Liver (tissue), 3 donors: ENCODE measurements around the gene SLC2A4.

Experiments
- CTCF ChIP-seq: fragments of 150-350 bp; IDR thresholded peaks from 2 replicates; pipeline ENCODE4 v1.5.1; 2017; ENCODE audit warnings: improper control_type of control experiment, low read depth, low read length; ENCODE audit not compliant: missing input control
- HNF4G ChIP-seq: IDR thresholded peaks from 2 replicates; pipeline ENCODE4 v1.6.1; 2016; ENCODE audit warnings: antibody characterized with exemption
- JUND ChIP-seq, 2 donors: IDR thresholded peaks; 2 replicates each; pipeline ENCODE4 v1.6.1; 2016; ENCODE audit warnings: antibody characterized with exemption in 2 of 2
- RAD21 ChIP-seq, 2 donors: IDR thresholded peaks; 2 replicates each; pipeline ENCODE4 v1.6.1; 2016; ENCODE audit warnings: antibody characterized with exemption in 2 of 2, mild to moderate bottlenecking in 2 of 2
- SP1 ChIP-seq: IDR thresholded peaks from 2 replicates; pipeline ENCODE4 v1.6.1; 2018; ENCODE audit warnings: antibody characterized with exemption, mild to moderate bottlenecking
- TAF1 ChIP-seq: conservative IDR thresholded peaks from 2 replicates; pipeline ENCODE4 v1.6.1; 2016; ENCODE audit warnings: antibody characterized with exemption, mild to moderate bottlenecking
- YY1 ChIP-seq: IDR thresholded peaks from 2 replicates; pipeline ENCODE4 v1.6.1; 2016; ENCODE audit warnings: antibody characterized with exemption, mild to moderate bottlenecking
- TF ChIP-seq, protein P1 (sequence below): IDR thresholded peaks from 2 replicates; pipeline ENCODE4 v1.6.1; 2016; ENCODE audit warnings: antibody characterized with exemption
- TF ChIP-seq, protein P2 (sequence below): IDR thresholded peaks from 2 replicates; pipeline ENCODE4 v1.6.1; 2016; ENCODE audit warnings: antibody characterized with exemption, mild to moderate bottlenecking
- TF ChIP-seq, protein P3 (sequence below): IDR thresholded peaks from 2 replicates; pipeline ENCODE4 v1.6.1; 2016; ENCODE audit warnings: antibody characterized with exemption
- donor health status: healthy.
- donor health status: healthy.

DNA sequence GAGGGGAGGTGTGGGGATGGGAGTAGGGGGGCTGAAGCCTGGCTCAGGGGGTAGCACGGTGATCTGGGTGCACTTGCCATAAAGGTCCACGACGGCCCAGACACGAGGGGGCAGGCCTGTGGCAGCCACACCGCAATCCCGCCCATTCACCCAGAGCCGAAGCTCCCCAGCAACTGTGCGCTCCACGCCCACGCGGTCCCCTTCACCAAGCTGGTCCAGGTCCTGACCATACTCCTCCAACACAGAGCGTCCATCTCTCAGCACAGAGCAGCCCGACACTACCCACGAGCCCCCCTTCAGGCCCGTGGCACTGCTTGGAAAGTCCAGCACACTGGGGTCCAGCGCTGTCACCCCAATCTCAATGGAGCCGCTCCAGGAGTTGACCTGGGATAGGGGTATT lies 46.0 kb downstream of the SLC2A4 start:
- TF ChIP-seq CTCF = no peak
- TF ChIP-seq TAF1 = no peak
- TF ChIP-seq, protein P1, sequence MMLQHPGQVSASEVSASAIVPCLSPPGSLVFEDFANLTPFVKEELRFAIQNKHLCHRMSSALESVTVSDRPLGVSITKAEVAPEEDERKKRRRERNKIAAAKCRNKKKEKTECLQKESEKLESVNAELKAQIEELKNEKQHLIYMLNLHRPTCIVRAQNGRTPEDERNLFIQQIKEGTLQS = no peak
- TF ChIP-seq HNF4G = no peak
- TF ChIP-seq JUND (IDR thresholded peaks at IDR 0.05) = no peak
- TF ChIP-seq, protein P2, sequence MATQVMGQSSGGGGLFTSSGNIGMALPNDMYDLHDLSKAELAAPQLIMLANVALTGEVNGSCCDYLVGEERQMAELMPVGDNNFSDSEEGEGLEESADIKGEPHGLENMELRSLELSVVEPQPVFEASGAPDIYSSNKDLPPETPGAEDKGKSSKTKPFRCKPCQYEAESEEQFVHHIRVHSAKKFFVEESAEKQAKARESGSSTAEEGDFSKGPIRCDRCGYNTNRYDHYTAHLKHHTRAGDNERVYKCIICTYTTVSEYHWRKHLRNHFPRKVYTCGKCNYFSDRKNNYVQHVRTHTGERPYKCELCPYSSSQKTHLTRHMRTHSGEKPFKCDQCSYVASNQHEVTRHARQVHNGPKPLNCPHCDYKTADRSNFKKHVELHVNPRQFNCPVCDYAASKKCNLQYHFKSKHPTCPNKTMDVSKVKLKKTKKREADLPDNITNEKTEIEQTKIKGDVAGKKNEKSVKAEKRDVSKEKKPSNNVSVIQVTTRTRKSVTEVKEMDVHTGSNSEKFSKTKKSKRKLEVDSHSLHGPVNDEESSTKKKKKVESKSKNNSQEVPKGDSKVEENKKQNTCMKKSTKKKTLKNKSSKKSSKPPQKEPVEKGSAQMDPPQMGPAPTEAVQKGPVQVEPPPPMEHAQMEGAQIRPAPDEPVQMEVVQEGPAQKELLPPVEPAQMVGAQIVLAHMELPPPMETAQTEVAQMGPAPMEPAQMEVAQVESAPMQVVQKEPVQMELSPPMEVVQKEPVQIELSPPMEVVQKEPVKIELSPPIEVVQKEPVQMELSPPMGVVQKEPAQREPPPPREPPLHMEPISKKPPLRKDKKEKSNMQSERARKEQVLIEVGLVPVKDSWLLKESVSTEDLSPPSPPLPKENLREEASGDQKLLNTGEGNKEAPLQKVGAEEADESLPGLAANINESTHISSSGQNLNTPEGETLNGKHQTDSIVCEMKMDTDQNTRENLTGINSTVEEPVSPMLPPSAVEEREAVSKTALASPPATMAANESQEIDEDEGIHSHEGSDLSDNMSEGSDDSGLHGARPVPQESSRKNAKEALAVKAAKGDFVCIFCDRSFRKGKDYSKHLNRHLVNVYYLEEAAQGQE = no peak
- no peak for TF ChIP-seq SP1
- TF ChIP-seq, protein P3, sequence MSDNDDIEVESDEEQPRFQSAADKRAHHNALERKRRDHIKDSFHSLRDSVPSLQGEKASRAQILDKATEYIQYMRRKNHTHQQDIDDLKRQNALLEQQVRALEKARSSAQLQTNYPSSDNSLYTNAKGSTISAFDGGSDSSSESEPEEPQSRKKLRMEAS = no peak
- TF ChIP-seq RAD21 (IDR thresholded peaks at IDR 0.05) = no peak
- no peak for TF ChIP-seq YY1
